ENCODE data around the gene RAD51B. TPM values are rescaled to one million over a fixed set of nuclear protein-coding genes. Genes with fewer than 3 reads are reported as not detected.

The RAD51B gene
- total RNA-seq, 1 experiment from 2014 or later, result 10.8 TPM

DNA sequence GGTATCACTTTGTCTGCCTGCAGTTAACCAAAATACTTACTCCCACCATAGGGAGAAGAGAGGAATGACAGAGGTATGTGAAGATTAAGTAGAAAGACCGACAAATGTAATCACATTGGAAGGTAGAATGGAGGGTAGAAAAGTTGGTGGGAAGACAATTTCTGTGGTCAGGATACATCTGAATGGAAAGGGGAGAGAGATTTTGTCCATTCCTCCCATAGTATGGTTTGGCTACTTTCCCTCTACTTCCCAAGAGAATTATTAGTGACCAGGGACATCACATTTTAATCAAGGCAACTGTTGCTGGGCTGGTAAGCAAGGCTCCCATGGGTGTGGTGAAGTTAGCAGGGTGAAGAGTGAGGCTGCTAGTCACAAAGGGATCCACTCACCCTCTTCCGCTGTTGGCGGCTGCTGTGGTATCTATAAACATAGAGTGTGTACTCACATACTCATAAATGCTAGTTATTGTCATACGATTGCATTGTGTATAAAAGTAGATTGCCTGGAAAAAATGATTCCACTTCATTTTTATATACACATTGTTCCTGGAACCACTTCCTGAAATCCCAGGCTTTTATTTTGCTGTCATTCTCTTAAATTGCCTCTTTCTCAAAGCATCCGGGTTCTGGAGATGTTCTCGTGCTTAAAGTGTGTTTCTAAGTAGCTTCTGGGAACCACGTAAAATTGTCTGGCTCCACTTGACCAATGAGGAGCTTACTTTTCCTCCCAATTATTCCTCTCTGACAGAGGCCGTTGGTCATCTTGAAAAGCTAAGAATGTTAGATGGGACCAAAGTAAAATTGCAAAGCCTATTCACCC, 560.1 kb downstream of the RAD51B start:
- Histone ChIP-seq H3K79me2 (ENCODE audit: low read length) (no peaks in the 10 kb centered on the region), H3K9me3 (ENCODE audit: low read length) (no peaks in the 10 kb centered on the region), H4K20me1 (ENCODE audit: low read length) (no peaks in the 10 kb centered on the region), H3K4me3 (ENCODE audit: low read length) (peak overlapping the region; percentile 6; the same call in 1 of the 2 replicates), H3K27ac (ENCODE audit: low read length) (peak overlapping the region; percentile 89), H2AFZ (ENCODE audit: low read length) (peak overlapping the region; percentile 16; the same call in 1 of the 2 replicates), H3K4me1 (ENCODE audit: insufficient read depth, low read length) (peaks cover 42% of the 10 kb centered on the region), H3K9ac (ENCODE audit: low read length) (peak overlapping the region; percentile 71), H3K27me3 (ENCODE audit: low read length) (no peaks in the 10 kb centered on the region), H3F3A (ENCODE audit: low read length, unreplicated experiment) (no peaks in the 10 kb centered on the region), H3K36me3 (ENCODE audit: low read depth, low read length) (no peaks in the 10 kb centered on the region), H3K4me2 (ENCODE audit: low read length) (peak overlapping the region; percentile 62), H3K9me2 (replicated peaks; ENCODE audit: low read length) (no peaks in the 10 kb centered on the region)
- TSS peak; percentile 96 for BruUV-seq (replicated peaks)
- ATAC-seq (peak; percentile 97), DNase-seq (peak; percentile 98)
- no peak for TF ChIP-seq EZH2 (IDR thresholded peaks at IDR 0.05; ENCODE audit: low read length, unreplicated experiment)
- TF ChIP-seq, protein P1, sequence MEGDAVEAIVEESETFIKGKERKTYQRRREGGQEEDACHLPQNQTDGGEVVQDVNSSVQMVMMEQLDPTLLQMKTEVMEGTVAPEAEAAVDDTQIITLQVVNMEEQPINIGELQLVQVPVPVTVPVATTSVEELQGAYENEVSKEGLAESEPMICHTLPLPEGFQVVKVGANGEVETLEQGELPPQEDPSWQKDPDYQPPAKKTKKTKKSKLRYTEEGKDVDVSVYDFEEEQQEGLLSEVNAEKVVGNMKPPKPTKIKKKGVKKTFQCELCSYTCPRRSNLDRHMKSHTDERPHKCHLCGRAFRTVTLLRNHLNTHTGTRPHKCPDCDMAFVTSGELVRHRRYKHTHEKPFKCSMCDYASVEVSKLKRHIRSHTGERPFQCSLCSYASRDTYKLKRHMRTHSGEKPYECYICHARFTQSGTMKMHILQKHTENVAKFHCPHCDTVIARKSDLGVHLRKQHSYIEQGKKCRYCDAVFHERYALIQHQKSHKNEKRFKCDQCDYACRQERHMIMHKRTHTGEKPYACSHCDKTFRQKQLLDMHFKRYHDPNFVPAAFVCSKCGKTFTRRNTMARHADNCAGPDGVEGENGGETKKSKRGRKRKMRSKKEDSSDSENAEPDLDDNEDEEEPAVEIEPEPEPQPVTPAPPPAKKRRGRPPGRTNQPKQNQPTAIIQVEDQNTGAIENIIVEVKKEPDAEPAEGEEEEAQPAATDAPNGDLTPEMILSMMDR (conservative IDR thresholded peaks at IDR 0.05; ENCODE audit: low read depth, low read length), result no peak
- TF ChIP-seq EZH2phosphoT487 (IDR thresholded peaks at IDR 0.05; ENCODE audit: borderline replicate concordance, low read length), result no peak
- ChIA-PET CTCF (interaction anchor here (0.7 to 2.1 kb wide), 7 partner anchors 20 to 447 kb away, joined by 3 to 21 read pairs (median 3); no protein-coding TSS in a partner anchor), POLR2A (ENCODE audit: unreplicated experiment) (interaction anchor here (0.6 to 1.3 kb wide), 9 partner anchors 20 to 414 kb away, joined by 3 to 12 read pairs (median 4); partner anchors contain the start of gene ZFP36L1)
- intact Hi-C loops (cut with micrococcal nuclease), result loop anchor here (1.0 to 5.0 kb wide), 19 partner anchors 19 to 439 kb away; partner anchors contain the start of gene ZFP36L1

DNA sequence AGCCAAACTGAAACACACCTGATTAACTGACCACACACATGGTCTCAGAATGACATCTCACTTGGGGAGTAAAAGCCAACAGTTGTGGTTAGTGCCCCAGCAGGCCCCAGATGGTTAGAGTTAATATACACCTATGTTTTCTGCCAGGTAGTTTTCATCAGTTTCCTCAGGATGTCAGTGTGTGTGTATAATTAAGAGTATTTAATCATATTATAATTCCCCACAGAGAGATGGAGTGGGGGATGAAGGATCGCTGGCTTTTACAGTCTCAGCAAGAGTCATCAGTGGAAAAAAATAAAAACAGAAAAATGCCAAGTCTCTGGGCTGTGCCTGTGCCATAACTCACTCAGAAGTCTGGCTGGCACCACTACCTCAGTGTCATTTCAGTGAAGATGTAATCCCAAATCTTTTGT, 560.8 kb downstream of the RAD51B start:
- H3K27me3 ChIP-seq (ENCODE audit: low read length), result no peaks in the 10 kb centered on the region
- H3K36me3 ChIP-seq (ENCODE audit: low read depth, low read length), result no peaks in the 10 kb centered on the region
- TSS peak; percentile 97 for BruUV-seq (replicated peaks)
- no peaks in the 10 kb centered on the region for H3K79me2 ChIP-seq (ENCODE audit: low read length)
- peak overlapping the region; percentile 89 for H3K27ac ChIP-seq (ENCODE audit: low read length)
- ATAC-seq, result peak; percentile 19
- H3K4me2 ChIP-seq (ENCODE audit: low read length), result peak overlapping the region; percentile 56
- no peaks in the 10 kb centered on the region for H3K9me3 ChIP-seq (ENCODE audit: low read length)
- no peaks in the 10 kb centered on the region for H3F3A ChIP-seq (ENCODE audit: low read length, unreplicated experiment)
- peak overlapping the region; percentile 9; the same call in 1 of the 2 replicates for H2AFZ ChIP-seq (ENCODE audit: low read length)
- peaks cover 42% of the 10 kb centered on the region for H3K4me1 ChIP-seq (ENCODE audit: insufficient read depth, low read length)
- H3K9ac ChIP-seq (ENCODE audit: low read length), result peak overlapping the region; percentile 68
- TF ChIP-seq EZH2 (IDR thresholded peaks at IDR 0.05; ENCODE audit: low read length, unreplicated experiment) (no peak), EZH2phosphoT487 (IDR thresholded peaks at IDR 0.05; ENCODE audit: borderline replicate concordance, low read length) (no peak)
- TF ChIP-seq, protein P1 (conservative IDR thresholded peaks at IDR 0.05; ENCODE audit: low read depth, low read length), result no peak
- intact Hi-C loops (cut with micrococcal nuclease), result loop anchor here (1.0 to 2.0 kb wide), 10 partner anchors 20 to 436 kb away; no protein-coding TSS in a partner anchor
- no peaks in the 10 kb centered on the region for H3K9me2 ChIP-seq (replicated peaks; ENCODE audit: low read length)
- POLR2A ChIA-PET (ENCODE audit: unreplicated experiment), result interaction anchor here (0.6 to 1.3 kb wide), 10 partner anchors 20 to 413 kb away, joined by 3 to 12 read pairs (median 4); partner anchors contain the start of gene ZFP36L1
- DNase-seq, result peak; percentile 52
- no peak overlapping the region; the same call in 1 of the 2 replicates for H3K4me3 ChIP-seq (ENCODE audit: low read length)
- no peaks in the 10 kb centered on the region for H4K20me1 ChIP-seq (ENCODE audit: low read length)
- CTCF ChIA-PET, result interaction anchor here (0.7 to 2.1 kb wide), 7 partner anchors 21 to 446 kb away, joined by 3 to 21 read pairs (median 3); no protein-coding TSS in a partner anchor

Measured in PC-3 (cell line).